Liver (tissue), 9 donors: ENCODE results near the gene ITGB1BP1. TPM values are rescaled to one million over a fixed set of nuclear protein-coding genes. Genes with fewer than 3 reads are reported as not detected.

Experiments
- DNase-seq: peaks from one replicate; pipeline ENCODE4 v3.0.0-alpha.2; 2017; ENCODE audit warnings: low spot score
- H3K27ac ChIP-seq, 2 donors: one replicate each; pipeline ENCODE4 v1.7.0; 2013; ENCODE audit warnings: inconsistent platforms in 2 of 2, low read length in 2 of 2, control low read depth in 1 of 2, low read depth in 1 of 2, mild to moderate bottlenecking in 1 of 2
- H3K27me3 ChIP-seq, 4 donors: one replicate each; pipeline versions ENCODE4 v1.6.1 to v1.7.0; 2013; ENCODE audit warnings: low read length in 3 of 4, inconsistent platforms in 1 of 4, mild to moderate bottlenecking in 1 of 4, moderate library complexity in 1 of 4; ENCODE audit not compliant: control insufficient read depth in 4 of 4, insufficient read depth in 4 of 4
- H3K36me3 ChIP-seq, 4 donors: one replicate each; pipeline versions ENCODE4 v1.6.1 to v1.7.0; 2013; ENCODE audit warnings: low read length in 3 of 4, mild to moderate bottlenecking in 3 of 4, low read depth in 1 of 4, moderate library complexity in 1 of 4; ENCODE audit not compliant: control insufficient read depth in 4 of 4, insufficient read depth in 3 of 4
- H3K4me1 ChIP-seq, 4 donors: one replicate each; pipeline versions ENCODE4 v1.6.1 to v1.7.0; 2013; ENCODE audit warnings: low read length in 3 of 4, mild to moderate bottlenecking in 3 of 4, moderate library complexity in 1 of 4; ENCODE audit not compliant: control insufficient read depth in 4 of 4, insufficient read depth in 4 of 4
- H3K4me3 ChIP-seq, 3 donors: one replicate each; pipeline versions ENCODE4 v1.6.1 to v1.7.0; 2013; ENCODE audit warnings: low read length in 3 of 3, control low read depth in 1 of 3, low read depth in 1 of 3, mild to moderate bottlenecking in 1 of 3
- H3K9ac ChIP-seq, 2 donors: one replicate each; pipeline ENCODE4 v1.7.0; 2013; ENCODE audit warnings: low read length in 2 of 2, mild to moderate bottlenecking in 2 of 2, moderate library complexity in 2 of 2, control low read depth in 1 of 2, low read depth in 1 of 2
- H3K9me3 ChIP-seq, 4 donors: one replicate each; pipeline versions ENCODE4 v1.6.1 to v1.7.0; 2013; ENCODE audit warnings: low read length in 3 of 4; ENCODE audit not compliant: control insufficient read depth in 4 of 4
- ATF3 ChIP-seq: IDR thresholded peaks from 2 replicates; pipeline ENCODE4 v1.6.1; 2016; ENCODE audit warnings: antibody characterized with exemption
- CTCF ChIP-seq: fragments of 150-350 bp; IDR thresholded peaks from 2 replicates; pipeline ENCODE4 v1.5.1; 2017; ENCODE audit warnings: improper control_type of control experiment, low read depth, low read length; ENCODE audit not compliant: missing input control
- EGR1 ChIP-seq, 2 donors: IDR thresholded peaks; 2 replicates each; pipeline ENCODE4 v1.6.1; 2016 to 2018; ENCODE audit warnings: antibody characterized with exemption in 2 of 2, low read depth in 2 of 2
- FOXA1 ChIP-seq: IDR thresholded peaks from 2 replicates; pipeline ENCODE4 v1.6.1; 2016; ENCODE audit warnings: antibody characterized with exemption
- FOXA2 ChIP-seq: IDR thresholded peaks from 2 replicates; pipeline ENCODE4 v1.6.1; 2016; ENCODE audit warnings: antibody characterized with exemption
- GABPA ChIP-seq, 2 donors: IDR thresholded peaks in 1 of 2; conservative IDR thresholded peaks in 1 of 2; 2 replicates each; pipeline ENCODE4 v1.6.1; 2016; ENCODE audit warnings: antibody characterized with exemption in 2 of 2, mild to moderate bottlenecking in 1 of 2, moderate library complexity in 1 of 2
- HNF4A ChIP-seq, 2 donors: conservative IDR thresholded peaks; 2 replicates each; pipeline ENCODE4 v1.6.1; 2016; ENCODE audit warnings: antibody characterized with exemption in 2 of 2, mild to moderate bottlenecking in 2 of 2
- HNF4G ChIP-seq: IDR thresholded peaks from 2 replicates; pipeline ENCODE4 v1.6.1; 2016; ENCODE audit warnings: antibody characterized with exemption
- JUND ChIP-seq, 2 donors: IDR thresholded peaks; 2 replicates each; pipeline ENCODE4 v1.6.1; 2016; ENCODE audit warnings: antibody characterized with exemption in 2 of 2
- NR2F2 ChIP-seq: IDR thresholded peaks from 2 replicates; pipeline ENCODE4 v1.6.1; 2016; ENCODE audit warnings: antibody characterized with exemption
- RAD21 ChIP-seq, 2 donors: IDR thresholded peaks; 2 replicates each; pipeline ENCODE4 v1.6.1; 2016; ENCODE audit warnings: antibody characterized with exemption in 2 of 2, mild to moderate bottlenecking in 2 of 2
- REST ChIP-seq: IDR thresholded peaks from 2 replicates; pipeline ENCODE4 v1.6.1; 2016; ENCODE audit warnings: antibody characterized with exemption, mild to moderate bottlenecking
- SP1 ChIP-seq: IDR thresholded peaks from 2 replicates; pipeline ENCODE4 v1.6.1; 2018; ENCODE audit warnings: antibody characterized with exemption, mild to moderate bottlenecking
- TAF1 ChIP-seq: conservative IDR thresholded peaks from 2 replicates; pipeline ENCODE4 v1.6.1; 2016; ENCODE audit warnings: antibody characterized with exemption, mild to moderate bottlenecking
- YY1 ChIP-seq: IDR thresholded peaks from 2 replicates; pipeline ENCODE4 v1.6.1; 2016; ENCODE audit warnings: antibody characterized with exemption, mild to moderate bottlenecking
- ZBTB33 ChIP-seq: IDR thresholded peaks from 2 replicates; pipeline ENCODE4 v1.6.1; 2016; ENCODE audit warnings: antibody characterized with exemption
- WGBS: extraction: QIAGEN DNeasy Blood & Tissue Kit; methylation state at CpG from one replicate; pipeline ENCODE4 v1.1.7; 2013; 5-methylcytosine and 5-hydroxymethylcytosine counted together
- polyA plus RNA-seq, 2 donors: library from polyadenylated mRNA; stranded (reverse) in 1 of 2; unstranded in 1 of 2; fragments of 200-250 nt in 1 of 2; fragments of >200 nt in 1 of 2; fragmentation: Nextera tagmentation in 1 of 2; extraction: Ambion mirVana in 1 of 2; gene quantifications; one replicate each; pipeline versions ENCODE4 v1.2.1 to v1.2.3, GENCODE V29; 2013 to 2015
- total RNA-seq, 2 donors: library from RNA; depleted of rRNA; stranded (reverse); fragments of >200 nt; gene quantifications; one replicate each; pipeline ENCODE4 v1.2.3, GENCODE V29; 2014
- donor health status: healthy.
- donor health status: healthy.
- donor health status: healthy.
- donor health status: healthy.
- donor health status: healthy.

ITGB1BP1 gene
- total and polyA plus RNA-seq, 4 donors = 6.6 to 30.9 (median 13.7) TPM

DNA sequence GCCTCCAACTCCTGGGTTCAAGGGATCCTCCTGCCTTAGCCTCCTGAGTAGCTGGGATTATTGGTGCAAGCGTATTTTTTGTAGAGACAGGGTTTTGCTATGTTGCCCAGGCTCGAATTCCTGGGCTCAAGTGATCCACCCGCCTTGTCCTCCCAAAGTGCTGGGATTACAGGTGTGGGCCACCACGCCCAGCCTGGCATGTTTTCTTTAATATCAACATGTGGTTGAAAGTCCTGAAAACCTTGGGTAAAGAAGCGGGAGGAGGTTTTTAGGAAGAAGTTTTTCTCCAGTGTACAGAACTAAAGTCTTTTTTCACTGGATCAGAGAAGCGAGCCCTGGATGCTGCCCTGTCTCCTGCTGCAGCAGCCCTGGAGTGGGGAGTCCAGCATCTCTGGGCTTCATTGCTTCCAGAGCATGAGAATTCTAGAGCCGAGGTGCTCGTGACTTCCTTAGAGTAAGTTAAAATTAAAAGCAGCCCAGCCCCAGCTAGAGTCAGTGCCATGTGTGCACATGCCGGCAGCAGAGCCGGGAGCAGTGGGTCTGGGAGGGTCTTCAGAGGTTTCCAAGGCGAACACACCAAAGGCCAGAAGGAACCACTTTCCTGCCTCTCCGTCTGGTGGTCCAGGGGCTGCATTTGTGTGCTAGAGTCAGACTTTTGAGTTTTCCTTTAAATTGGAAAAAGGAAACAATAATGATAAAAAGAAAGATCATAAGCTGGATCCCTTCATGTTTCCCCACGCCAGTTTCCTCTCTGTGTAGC, 31.2 kb downstream of the ITGB1BP1 start:
- no peak overlapping the region for H3K4me3 ChIP-seq
- WGBS = 90% methylated on average over 13 of the region's 13 CpGs
- no peak overlapping the region for H3K27ac ChIP-seq
- H3K36me3 ChIP-seq = peaks cover 0 to 8% (median 0%) of the 10 kb centered on the region in 4 donors
- no peaks in the 10 kb centered on the region for H3K27me3 ChIP-seq
- no peaks in the 10 kb centered on the region for H3K4me1 ChIP-seq
- no peak overlapping the region for H3K9ac ChIP-seq
- no peak for DNase-seq
- H3K9me3 ChIP-seq = no peaks in the 10 kb centered on the region
- TF ChIP-seq FOXA2 = no peak
- TF ChIP-seq CTCF = no peak
- TF ChIP-seq GABPA (IDR thresholded peaks at IDR 0.05 in 1 of 2, conservative IDR thresholded peaks at IDR 0.05 in 1 of 2) = no peak
- TF ChIP-seq EGR1 (IDR thresholded peaks at IDR 0.05; ENCODE audit: low read depth in 2 of 2) = no peak

DNA sequence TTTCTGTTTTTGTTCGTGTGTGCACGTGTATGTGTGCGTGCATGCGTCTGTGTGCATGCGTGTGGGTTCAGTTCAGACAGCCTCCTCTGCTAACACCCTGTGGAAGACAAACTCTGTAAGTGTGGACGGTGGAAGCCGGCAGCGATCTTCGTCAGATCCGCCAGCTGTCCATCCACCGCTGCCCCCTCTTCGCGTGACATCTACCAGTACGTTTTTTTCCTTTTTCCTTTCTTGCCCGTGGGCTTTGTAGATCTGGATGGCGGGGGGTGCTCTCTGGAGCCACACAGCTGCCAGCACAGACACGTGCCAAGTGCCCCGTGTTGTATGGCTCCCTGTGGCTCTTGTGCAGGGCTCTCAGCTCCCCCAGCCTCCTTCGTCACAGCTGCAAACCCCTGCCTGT, 32.3 kb downstream of the ITGB1BP1 start:
- TF ChIP-seq CTCF (no peak), ATF3 (no peak), FOXA2 (no peak), REST (no peak), RAD21 (IDR thresholded peaks at IDR 0.05) (no peak), ZBTB33 (no peak), NR2F2 (no peak), SP1 (no peak), JUND (IDR thresholded peaks at IDR 0.05) (no peak), FOXA1 (no peak), HNF4G (no peak), TAF1 (no peak), HNF4A (conservative IDR thresholded peaks at IDR 0.05) (no peak), EGR1 (IDR thresholded peaks at IDR 0.05; ENCODE audit: low read depth in 2 of 2) (no peak), GABPA (IDR thresholded peaks at IDR 0.05 in 1 of 2, conservative IDR thresholded peaks at IDR 0.05 in 1 of 2) (no peak), YY1 (no peak)
- Histone ChIP-seq H3K9me3 (no peaks in the 10 kb centered on the region), H3K4me3 (no peak overlapping the region), H3K27ac (no peak overlapping the region), H3K27me3 (no peaks in the 10 kb centered on the region), H3K4me1 (no peaks in the 10 kb centered on the region), H3K9ac (no peak overlapping the region), H3K36me3 (peaks cover 0 to 8% (median 0%) of the 10 kb centered on the region in 4 donors)
- WGBS = 95% methylated on average over 19 of the region's 19 CpGs
- no peak for DNase-seq
